Natural killer cell (primary cell): ENCODE results near the gene MRPS18A. TPM values are rescaled to one million over a fixed set of nuclear protein-coding genes. Genes with fewer than 3 reads are reported as not detected.

Experiments used
- ATAC-seq, 3 donors: fragments of 150-1000 bp in 2 of 3; fragments of 200-7000 bp in 1 of 3; cut with Tn5 transposase; 1 replicate in 1 of 3; 2 replicates in 2 of 3; pipeline ENCODE4 v1.10.0; 2021; ENCODE audit warnings: mild to moderate bottlenecking in 2 of 3, moderate library complexity in 2 of 3
- DNase-seq, 2 donors: peaks; one replicate each; pipeline versions ENCODE4 v3.0.0 to v3.0.0-alpha.2; 2013 to 2021; ENCODE audit warnings: mixed read lengths in 1 of 2
- H3K27ac ChIP-seq: one replicate; pipeline ENCODE4 v1.5.1; 2013; ENCODE audit warnings: mild to moderate bottlenecking, low read length
- H3K27me3 ChIP-seq: one replicate; pipeline ENCODE4 v1.6.1; 2013; ENCODE audit warnings: low read length; ENCODE audit not compliant: control insufficient read depth, insufficient read depth
- H3K36me3 ChIP-seq: one replicate; pipeline ENCODE4 v1.6.1; 2013; ENCODE audit warnings: low read length; ENCODE audit not compliant: control insufficient read depth, insufficient read depth
- H3K4me1 ChIP-seq: one replicate; pipeline ENCODE4 v1.6.1; 2013; ENCODE audit warnings: low read length; ENCODE audit not compliant: control insufficient read depth, insufficient read depth
- H3K4me3 ChIP-seq: one replicate; pipeline ENCODE4 v1.5.1; 2013; ENCODE audit warnings: low read length
- H3K9me3 ChIP-seq: one replicate; pipeline ENCODE4 v1.6.1; 2013; ENCODE audit warnings: low read length; ENCODE audit not compliant: control insufficient read depth, insufficient read depth
- H3K27ac Mint-ChIP-seq, 2 donors: one replicate each; pipeline ENCODE4 v1.8.0; 2022; ENCODE audit warnings: mild to moderate bottlenecking in 2 of 2, mixed read lengths in 2 of 2, moderate library complexity in 1 of 2
- H3K27me3 Mint-ChIP-seq, 2 donors: one replicate each; pipeline ENCODE4 v1.8.0; 2022; ENCODE audit warnings: low read depth in 2 of 2, mixed read lengths in 2 of 2
- H3K36me3 Mint-ChIP-seq: one replicate; pipeline ENCODE4 v1.8.0; 2022; ENCODE audit warnings: mixed read lengths
- H3K4me1 Mint-ChIP-seq, 2 donors: one replicate each; pipeline ENCODE4 v1.8.0; 2022; ENCODE audit warnings: mixed read lengths in 2 of 2
- H3K4me3 Mint-ChIP-seq: one replicate; pipeline ENCODE4 v1.8.0; 2022; ENCODE audit warnings: mild to moderate bottlenecking, moderate library complexity, mixed read lengths
- H3K9me3 Mint-ChIP-seq, 2 donors: one replicate each; pipeline ENCODE4 v1.8.0; 2022; ENCODE audit warnings: mixed read lengths in 2 of 2
- WGBS: methylation state at CpG from one replicate; pipeline ENCODE4 v1.1.7; 2013; ENCODE audit warnings: missing lambda C conversion rate; ENCODE audit not compliant: insufficient coverage; 5-methylcytosine and 5-hydroxymethylcytosine counted together
- intact Hi-C: fragments of 100-400 bp; cut with micrococcal nuclease; formaldehyde crosslinking; loops from one replicate; pipeline ENCODE4 v1.14.2; 2022
- total RNA-seq, 4 donors: library from RNA; stranded (reverse); fragments of 120-200 nt in 1 of 4; gene quantifications; one replicate each; pipeline versions ENCODE4 v1.2.3 to v1.2.4, GENCODE V29; 2013 to 2022
- TF ChIP-seq, protein P1 (sequence below): fragments of 200-600 bp; IDR thresholded peaks from one replicate; pipeline ENCODE4 v1.8.0; 2022; ENCODE audit warnings: antibody characterized with exemption

MRPS18A gene
- total RNA-seq, 3 donors from 2014 or later (not counting 1 experiment from before 2014, with no cell fraction given) = 29.0 to 39.8 (median 33.1) TPM

GRCh38 chr6:43710576-43710975, 23.0 kb upstream of the MRPS18A start:
- ATAC-seq = no peak
- Mint-ChIP-seq H3K27ac (no peak overlapping the region), H3K4me1 (no peaks in the 10 kb centered on the region), H3K9me3 (no peaks in the 10 kb centered on the region), H3K27me3 (peaks cover 29 to 38% of the 10 kb centered on the region in 2 donors), H3K36me3 (no peaks in the 10 kb centered on the region), H3K4me3 (no peak overlapping the region)
- intact Hi-C loops = no loop called here
- no peak overlapping the region for H3K27ac ChIP-seq
- H3K27me3 ChIP-seq = no peaks in the 10 kb centered on the region
- WGBS = 88% methylated on average over 3 of the region's 4 CpGs
- no peaks in the 10 kb centered on the region for H3K36me3 ChIP-seq
- no peaks in the 10 kb centered on the region for H3K9me3 ChIP-seq
- peaks cover 10% of the 10 kb centered on the region for H3K4me1 ChIP-seq
- DNase-seq = no peak
- no peak overlapping the region for H3K4me3 ChIP-seq
- TF ChIP-seq, protein P1, sequence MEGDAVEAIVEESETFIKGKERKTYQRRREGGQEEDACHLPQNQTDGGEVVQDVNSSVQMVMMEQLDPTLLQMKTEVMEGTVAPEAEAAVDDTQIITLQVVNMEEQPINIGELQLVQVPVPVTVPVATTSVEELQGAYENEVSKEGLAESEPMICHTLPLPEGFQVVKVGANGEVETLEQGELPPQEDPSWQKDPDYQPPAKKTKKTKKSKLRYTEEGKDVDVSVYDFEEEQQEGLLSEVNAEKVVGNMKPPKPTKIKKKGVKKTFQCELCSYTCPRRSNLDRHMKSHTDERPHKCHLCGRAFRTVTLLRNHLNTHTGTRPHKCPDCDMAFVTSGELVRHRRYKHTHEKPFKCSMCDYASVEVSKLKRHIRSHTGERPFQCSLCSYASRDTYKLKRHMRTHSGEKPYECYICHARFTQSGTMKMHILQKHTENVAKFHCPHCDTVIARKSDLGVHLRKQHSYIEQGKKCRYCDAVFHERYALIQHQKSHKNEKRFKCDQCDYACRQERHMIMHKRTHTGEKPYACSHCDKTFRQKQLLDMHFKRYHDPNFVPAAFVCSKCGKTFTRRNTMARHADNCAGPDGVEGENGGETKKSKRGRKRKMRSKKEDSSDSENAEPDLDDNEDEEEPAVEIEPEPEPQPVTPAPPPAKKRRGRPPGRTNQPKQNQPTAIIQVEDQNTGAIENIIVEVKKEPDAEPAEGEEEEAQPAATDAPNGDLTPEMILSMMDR = no peak

DNA sequence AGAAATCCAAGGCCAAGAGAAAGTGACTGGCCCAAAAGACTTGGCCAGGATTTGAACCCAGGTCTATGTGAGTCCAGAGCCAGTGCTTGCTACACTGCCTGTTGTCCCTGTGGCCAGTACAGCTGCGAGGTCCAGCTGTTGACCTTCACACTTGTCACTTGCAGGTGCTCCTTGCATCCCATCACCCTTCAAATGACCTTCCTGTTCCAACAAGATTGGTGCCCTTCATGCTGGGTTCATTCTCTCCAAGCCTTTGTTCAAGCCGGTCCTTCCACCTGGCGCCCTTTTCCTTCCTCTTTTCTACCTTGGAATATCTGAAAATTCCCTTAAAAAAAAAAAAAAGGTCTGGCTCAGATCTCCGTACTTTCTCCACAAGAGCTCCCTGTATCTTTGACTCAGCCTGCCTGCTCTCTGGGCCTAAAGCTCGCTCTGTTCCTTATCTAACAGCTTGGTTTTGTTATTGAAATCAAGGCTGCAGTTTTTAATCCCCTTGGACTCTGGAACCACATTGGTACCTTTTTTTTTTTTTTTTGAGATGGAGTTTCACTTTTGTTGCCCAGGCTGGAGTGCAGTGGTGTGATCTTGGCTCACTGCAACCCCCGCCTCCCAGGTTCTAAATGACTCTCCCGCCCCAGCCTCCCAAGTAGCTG, 22.2 kb upstream of the MRPS18A start:
- Mint-ChIP-seq H3K4me1 (no peaks in the 10 kb centered on the region), H3K9me3 (no peaks in the 10 kb centered on the region), H3K27ac (no peak overlapping the region), H3K27me3 (peaks cover 28 to 38% of the 10 kb centered on the region in 2 donors), H3K4me3 (no peak overlapping the region), H3K36me3 (no peaks in the 10 kb centered on the region)
- intact Hi-C loops = no loop called here
- 85% methylated on average over 7 of the region's 7 CpGs for WGBS
- H3K4me3 ChIP-seq = no peak overlapping the region
- H3K4me1 ChIP-seq = peaks cover 9% of the 10 kb centered on the region
- H3K36me3 ChIP-seq = no peaks in the 10 kb centered on the region
- TF ChIP-seq, protein P1 = no peak
- ATAC-seq (no peak), DNase-seq (no peak)
- no peak overlapping the region for H3K27ac ChIP-seq
- H3K9me3 ChIP-seq = no peaks in the 10 kb centered on the region
- H3K27me3 ChIP-seq = no peaks in the 10 kb centered on the region

DNA sequence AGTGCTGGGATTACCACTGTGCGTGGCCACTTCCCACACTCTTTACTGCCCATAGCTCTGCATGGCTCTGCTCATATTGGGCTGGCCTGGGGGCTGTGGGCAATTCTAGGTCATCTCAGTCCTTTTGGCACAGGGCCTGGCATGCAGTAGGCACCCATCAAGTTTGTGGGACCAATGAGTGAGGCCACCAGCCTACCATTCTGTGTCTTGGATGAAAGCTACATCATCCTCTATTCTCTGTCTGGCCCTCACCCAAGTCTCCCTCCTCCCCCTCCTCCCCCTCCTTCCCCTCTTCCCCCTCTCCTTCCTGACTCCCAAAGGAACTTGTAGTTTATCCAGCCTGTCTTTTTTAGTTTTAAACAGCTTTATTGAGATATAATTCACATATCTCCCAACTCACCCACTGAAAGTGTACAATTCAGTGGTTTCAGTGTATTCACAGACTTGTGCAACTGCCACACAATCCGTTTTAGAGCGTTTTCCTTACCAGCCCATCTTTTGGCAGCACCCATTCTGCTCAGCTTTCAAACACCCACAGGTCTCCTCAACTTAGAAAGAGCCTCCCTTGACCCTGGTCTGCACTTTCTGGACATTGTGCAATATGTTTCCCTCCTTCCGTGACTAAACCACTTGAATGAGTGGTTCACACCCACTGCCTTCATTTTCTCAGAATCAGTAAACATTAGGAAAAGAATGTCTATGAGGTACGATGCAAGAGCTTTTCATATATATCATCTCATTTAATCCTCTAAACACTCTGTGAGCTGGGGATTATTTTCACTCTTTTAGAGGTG, 21.5 kb upstream of the MRPS18A start:
- WGBS = 76% methylated on average over 4 of the region's 5 CpGs
- no peaks in the 10 kb centered on the region for H3K36me3 Mint-ChIP-seq
- no peaks in the 10 kb centered on the region for H3K4me1 Mint-ChIP-seq
- TF ChIP-seq, protein P1 = no peak
- H3K36me3 ChIP-seq = no peaks in the 10 kb centered on the region
- DNase-seq = no peak
- peaks cover 9% of the 10 kb centered on the region for H3K4me1 ChIP-seq
- no peak overlapping the region for H3K4me3 Mint-ChIP-seq
- H3K27ac Mint-ChIP-seq = no peak overlapping the region
- no peak for ATAC-seq
- no peaks in the 10 kb centered on the region for H3K9me3 Mint-ChIP-seq
- H3K27me3 Mint-ChIP-seq = peaks cover 28 to 40% of the 10 kb centered on the region in 2 donors
- intact Hi-C loops = no loop called here
- H3K27me3 ChIP-seq = no peaks in the 10 kb centered on the region
- H3K4me3 ChIP-seq = no peak overlapping the region
- H3K27ac ChIP-seq = no peak overlapping the region
- no peaks in the 10 kb centered on the region for H3K9me3 ChIP-seq
